GM19463 (cell line): ENCODE data around the gene RAB1B.
"Not testable (repeated sequence)": the region's sequence is repeated elsewhere in the genome, so short reads cannot be mapped to it uniquely, and the experiment has no call there.

Source experiments
- ATAC-seq: cut with Tn5 transposase; IDR thresholded peaks from one replicate; pipeline ENCODE4 v1.9.1; 2021; ENCODE audit warnings: mild to moderate bottlenecking, moderate library complexity; ENCODE audit not compliant: unreplicated experiment

RAB1B gene

DNA sequence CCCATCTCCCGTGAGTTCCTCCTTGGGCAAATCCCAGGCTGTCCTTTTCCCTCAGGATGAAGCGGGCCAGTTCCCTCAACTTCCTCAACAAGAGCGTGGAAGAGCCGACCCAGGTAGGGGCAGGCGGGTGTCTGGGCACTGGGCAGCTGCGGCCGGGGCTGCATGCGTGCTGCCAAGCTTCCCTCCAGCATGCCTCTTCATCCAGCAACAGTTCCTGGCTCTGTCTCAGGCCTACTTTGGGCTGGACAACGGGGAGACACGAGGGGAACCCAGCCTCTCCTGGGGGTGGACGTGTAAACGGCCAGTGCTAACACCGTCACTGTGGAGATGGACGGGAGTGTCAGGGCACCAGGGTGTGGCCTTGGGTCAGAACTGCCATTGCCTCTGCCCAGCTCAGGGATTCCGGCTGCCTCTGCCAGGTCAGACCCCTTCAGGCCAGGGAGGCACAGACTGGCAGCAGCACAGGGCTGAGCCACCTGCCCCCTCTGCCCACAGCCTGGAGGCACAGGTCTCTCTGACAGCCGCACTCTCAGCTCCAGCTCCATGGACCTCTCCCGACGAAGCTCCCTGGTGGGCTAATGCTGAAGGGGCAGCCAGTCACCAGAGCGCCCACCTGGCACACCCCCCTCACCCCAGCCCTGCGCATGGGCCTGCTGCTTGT is 1.9 kb upstream of the RAB1B start:
- no peak for ATAC-seq

- ATAC-seq, result no peak
Observed at GRCh38 chr11:66267039-66267378, 1.4 kb upstream of the RAB1B start.

DNA sequence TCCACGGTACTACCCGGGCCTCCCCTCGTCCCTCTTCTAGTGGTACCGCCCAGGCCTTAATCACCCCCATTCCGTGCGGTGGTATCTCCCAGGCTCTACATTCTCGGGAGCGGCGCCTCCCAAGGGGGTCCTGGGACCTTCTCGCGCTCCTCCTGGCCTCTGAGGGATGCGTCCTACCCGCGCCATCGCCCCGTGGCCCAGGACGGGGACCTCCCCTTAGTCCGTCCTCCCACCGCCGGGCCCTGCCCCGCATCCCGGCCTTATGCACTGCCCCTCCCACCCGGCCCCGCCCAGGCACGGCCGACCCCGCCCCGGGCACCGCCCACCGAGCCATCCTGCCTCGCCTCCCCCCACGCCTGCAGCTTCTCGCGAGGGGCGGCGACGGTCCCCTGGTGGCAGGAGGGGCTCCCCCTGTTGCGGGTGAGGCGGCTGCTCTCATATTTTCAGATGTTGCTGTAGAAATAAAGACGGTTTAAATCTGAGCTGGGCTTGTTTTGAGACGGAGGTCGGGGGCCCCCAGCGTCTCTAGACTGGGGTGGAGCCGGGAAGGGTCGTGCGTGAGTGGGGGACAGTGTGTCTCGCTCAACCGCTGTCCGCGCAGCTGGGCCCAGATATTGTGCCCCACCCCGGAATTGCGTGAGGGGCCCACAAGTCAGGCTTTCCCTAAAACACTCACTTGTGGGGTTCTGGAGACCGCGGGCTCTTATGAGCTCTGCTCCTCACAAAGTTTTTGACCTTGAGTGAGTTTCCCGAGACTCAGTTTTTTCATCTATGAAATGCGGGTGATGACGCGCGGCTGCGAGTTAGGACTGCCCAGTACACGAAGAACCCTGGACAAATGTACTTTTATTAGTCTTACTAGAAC is 828 bp upstream of the RAB1B start:
- ATAC-seq, result peak; percentile 53

- ATAC-seq, result no peak
Observed at GRCh38 chr11:66268952-66269905, 790 bp downstream of the RAB1B start.

GRCh38 chr11:66271816-66272215 is 3.4 kb downstream of the RAB1B start:
- ATAC-seq, result no peak

DNA sequence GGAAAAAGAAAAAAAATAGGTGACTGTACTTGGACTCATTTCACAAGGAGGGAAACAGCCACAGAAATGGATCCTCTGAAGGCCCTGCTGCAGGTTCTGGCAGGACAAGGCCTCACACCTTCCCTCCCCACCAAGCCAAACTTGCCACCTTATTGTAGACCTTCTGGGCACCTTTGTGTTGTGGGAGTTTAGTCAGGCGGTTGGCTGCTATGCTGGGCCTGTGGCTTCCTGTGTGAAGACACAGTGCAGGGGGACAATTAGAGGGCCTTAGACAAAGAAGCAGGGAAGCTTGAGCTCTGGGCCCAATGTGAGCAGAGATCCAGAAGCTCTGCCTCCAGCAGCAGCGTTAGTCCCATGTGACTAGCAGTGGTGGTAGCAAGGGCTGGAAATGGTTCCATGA is 4.2 kb downstream of the RAB1B start:
- no peak for ATAC-seq

GRCh38 chr11:66274219-66274618 is 5.8 kb downstream of the RAB1B start:
- no peak for ATAC-seq

- ATAC-seq, result no peak
Observed at GRCh38 chr11:66275396-66275795, 7.0 kb downstream of the RAB1B start.

GRCh38 chr11:66275984-66276612 is 7.7 kb downstream of the RAB1B start:
- no peak for ATAC-seq

GRCh38 chr11:66276619-66277018 is 8.2 kb downstream of the RAB1B start:
- not testable (repeated sequence) for ATAC-seq

- not testable (repeated sequence) for ATAC-seq
Observed at GRCh38 chr11:66277064-66277463, 8.6 kb downstream of the RAB1B start.

- no peak for ATAC-seq
Observed at GRCh38 chr11:66277471-66278362, 9.3 kb downstream of the RAB1B start, which contains the start of gene CNIH2. CNIH2 (plus strand) TSS chr11:66278175; CDS start chr11:66278457, 282 bp downstream.

DNA sequence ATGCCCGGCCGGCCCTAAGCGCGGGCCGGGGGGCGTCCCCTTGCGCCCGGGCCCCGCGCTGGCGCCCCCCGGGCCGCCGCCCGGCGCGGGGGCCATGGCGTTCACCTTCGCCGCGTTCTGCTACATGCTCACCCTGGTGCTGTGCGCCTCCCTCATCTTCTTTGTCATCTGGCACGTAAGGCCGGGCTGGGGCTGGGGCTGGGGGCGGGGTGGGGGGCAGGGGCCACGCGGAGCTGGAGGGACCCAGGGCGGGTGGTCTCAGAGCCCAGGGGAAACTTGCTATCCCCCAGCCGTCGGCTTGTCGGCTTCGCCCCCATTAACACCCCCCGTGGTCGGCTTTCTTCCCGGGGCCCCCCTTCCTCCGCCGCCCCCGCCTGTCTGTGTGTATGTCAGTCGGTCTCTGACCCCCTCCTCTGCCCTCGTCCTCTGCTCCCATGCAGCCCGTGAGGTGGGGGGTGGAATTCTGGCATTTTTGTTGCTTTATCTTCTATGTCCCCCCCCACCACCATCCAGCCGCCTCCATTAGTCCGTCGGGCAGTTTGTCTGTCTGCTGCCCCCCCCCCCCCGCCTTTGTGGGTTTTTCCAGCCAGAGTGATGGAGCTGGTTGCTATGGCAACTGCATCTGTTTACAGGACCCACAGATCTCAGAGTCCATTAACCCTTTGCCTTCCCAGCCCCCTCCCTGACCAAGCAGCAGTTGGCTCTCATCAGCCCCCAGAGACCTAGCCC is 10.1 kb downstream of the RAB1B start:
- ATAC-seq, result no peak

GRCh38 chr11:66279092-66279734 is 10.8 kb downstream of the RAB1B start:
- no peak for ATAC-seq

- ATAC-seq, result no peak
Observed at GRCh38 chr11:66280428-66280827, 12.0 kb downstream of the RAB1B start.

DNA sequence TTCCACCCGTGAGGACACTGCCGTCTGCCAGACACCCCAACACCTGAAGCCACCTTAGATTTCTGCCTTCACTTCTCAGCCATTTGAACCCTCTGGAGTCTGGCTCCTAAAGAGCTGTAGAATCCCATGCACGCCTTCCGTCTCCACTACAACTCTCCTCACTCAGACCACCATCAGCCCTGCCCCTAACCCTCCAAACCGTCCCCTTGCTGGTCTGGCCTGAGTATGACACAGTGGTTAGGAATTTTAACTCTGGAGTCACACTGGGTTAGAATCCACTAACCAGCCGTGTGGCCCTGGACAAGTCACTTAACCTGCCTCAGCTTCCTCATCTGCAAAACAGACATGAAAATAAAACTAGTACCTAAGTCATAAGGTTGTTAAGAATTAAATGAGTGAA is 12.6 kb downstream of the RAB1B start:
- ATAC-seq, result no peak

DNA sequence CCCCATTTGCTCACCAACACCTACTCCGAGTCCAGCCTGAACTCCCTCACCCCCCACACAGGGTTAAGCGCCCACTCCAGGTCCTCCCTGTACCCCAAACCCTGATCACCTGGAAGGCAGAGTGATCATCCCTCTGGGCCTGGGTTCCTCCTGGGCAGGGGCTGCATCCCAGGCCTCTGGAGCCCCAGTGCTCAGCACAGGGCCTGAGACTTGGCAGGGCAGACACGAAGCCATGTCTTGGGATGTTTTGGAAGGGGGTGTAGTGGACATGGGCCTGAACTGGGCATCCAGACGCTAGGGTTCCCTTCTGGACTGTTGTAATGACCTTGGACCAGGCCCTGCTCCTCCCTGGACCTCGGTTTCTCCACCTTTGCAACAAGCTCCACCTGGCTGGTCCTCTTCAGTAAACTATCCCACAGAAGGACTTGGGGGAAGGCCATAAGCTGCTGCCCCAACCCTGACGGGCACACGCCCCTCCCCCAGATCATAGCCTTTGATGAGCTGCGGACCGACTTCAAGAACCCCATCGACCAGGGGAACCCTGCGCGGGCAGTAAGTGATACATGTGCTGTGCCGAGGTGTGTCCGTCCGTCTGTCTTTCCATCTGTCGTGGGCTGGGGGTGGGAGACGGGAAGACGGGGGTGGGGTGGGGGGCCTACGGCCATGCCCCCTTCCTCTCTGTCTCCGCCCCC is 13.5 kb downstream of the RAB1B start:
- ATAC-seq, result no peak
